NOMO-1 treated with dmso at 0.1 percent for 144 hours (cell line): ENCODE measurements around the gene EEF2K.

Source experiments
- DNase-seq: peaks from one replicate; lab custom pipeline; 2025; ENCODE audit not compliant: unreplicated experiment; lab: John Stamatoyannopoulos, UW

EEF2K gene

DNA sequence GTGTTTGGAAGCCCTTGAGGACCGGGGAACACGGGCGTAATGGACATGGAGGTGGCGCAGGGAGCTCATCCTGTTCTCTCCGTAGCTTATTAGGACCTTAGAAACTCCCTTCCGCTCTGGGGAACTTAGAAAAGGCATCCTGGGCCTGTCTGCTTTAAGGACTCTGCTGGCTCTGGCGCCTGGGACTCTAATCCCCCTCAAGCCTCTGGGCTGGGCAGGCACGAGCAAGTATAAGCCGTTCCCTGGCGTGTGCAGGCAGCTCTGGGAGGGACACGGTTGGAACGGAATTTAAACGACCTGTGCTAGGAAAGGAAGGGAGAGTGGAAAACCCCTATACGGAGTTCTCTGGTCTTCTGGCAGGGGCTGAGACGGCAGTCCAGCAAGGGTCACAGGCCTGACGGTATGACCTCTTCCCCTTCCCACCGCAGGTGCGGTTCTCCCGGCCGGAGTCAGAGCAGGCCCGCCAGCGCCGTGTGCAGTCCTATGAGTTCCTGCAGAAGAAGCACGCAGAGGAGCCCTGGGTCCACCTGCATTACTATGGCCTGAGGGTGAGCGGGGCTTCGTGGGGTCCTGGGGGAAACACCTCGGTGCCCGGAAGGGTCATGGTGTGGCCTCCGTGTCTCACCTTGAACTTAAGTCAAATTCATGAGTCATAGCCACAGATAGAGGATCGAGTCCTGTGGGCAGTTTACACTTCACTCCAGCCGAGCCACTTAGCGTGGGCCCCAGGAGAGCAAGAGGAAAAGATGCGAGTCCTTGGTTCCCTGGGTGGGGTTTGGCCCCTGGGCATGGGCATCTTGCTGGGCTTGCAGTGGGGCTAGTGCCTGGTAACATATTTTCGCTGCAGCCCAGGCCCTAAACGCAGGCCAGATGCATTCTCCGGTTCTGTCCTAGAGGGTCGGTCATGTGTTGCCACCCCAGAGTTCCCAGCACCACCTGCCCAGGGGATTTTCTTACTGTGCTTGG is 108.9 kb downstream of the EEF2K start:
- DNase-seq, result no peak

GRCh38 chr16:22315979-22316378 is 109.9 kb downstream of the EEF2K start:
- no peak for DNase-seq

GRCh38 chr16:22316411-22316811 is 110.3 kb downstream of the EEF2K start:
- DNase-seq, result no peak

- no peak for DNase-seq
Observed at GRCh38 chr16:22317001-22317530, 111.0 kb downstream of the EEF2K start.

GRCh38 chr16:22317625-22318024 is 111.5 kb downstream of the EEF2K start:
- DNase-seq, result no peak

- DNase-seq, result peak; percentile 0
Observed at GRCh38 chr16:22318690-22319358, 112.7 kb downstream of the EEF2K start.

DNA sequence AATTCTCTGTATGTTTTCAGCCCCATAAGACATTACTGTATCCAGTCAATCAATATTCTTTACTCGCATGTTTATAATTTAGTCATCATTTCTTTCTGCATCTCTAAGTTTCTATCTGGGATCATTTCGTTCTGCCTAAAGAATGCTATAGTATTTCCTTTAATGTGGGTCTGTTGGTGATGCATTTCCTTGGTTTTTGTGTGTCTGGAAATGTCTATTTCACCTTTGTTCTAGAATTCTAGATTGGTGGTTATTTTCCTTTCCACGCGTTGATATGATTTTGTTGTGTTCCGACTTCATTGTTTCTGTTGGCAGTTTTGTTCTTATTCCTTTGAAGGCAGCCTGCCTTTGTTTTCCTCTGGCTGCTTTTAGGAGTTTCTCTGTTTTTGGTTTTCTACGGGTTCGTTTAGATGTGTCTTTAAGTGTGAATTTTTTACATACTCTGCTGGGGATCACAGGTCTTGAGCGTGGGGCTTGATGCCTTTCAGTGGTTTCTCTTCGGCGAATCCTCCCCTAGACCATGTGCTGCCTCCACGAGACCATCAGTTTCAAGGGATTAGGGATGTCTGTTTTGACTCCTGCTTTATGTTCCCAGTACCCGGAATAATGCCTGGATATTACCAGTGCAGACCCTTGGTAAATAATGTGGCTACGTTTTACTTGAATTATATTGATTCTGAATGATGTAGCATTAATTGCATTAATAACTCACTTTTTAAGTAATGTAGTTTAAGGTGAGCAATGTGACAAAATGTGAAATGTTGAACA is 114.7 kb downstream of the EEF2K start:
- DNase-seq, result no peak

DNA sequence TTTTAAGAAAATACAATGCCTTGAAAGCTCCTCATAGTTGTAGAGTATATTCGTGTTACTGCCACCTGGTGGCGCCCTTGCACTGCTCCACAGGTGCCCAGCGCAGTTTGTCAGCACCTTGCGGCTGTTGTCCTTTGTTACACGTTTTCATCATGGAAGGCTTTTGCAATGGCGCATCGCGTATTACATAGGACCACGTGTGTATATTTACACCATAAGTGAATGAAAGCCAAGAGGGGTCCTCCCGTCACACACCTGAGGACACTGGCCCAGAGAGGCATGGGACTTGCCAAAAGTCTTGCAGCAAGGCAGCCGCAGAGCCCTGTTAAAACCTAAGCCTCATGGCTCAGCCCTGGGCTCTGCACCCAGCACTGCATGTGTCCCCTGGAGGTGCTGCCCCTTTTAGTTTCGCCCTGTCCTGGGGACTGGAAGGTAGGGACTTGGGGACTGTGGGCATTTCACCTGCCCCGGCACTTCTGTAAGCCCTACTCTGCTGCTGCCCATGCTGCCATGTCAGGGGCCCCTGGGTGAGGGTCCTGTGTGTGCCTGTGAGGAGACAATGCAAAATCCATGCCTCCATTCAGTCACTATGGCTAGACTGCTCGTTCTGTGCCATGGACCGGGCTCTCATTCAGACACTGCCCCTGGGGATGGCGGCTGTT is 115.4 kb downstream of the EEF2K start:
- DNase-seq, result peak; percentile 40

DNA sequence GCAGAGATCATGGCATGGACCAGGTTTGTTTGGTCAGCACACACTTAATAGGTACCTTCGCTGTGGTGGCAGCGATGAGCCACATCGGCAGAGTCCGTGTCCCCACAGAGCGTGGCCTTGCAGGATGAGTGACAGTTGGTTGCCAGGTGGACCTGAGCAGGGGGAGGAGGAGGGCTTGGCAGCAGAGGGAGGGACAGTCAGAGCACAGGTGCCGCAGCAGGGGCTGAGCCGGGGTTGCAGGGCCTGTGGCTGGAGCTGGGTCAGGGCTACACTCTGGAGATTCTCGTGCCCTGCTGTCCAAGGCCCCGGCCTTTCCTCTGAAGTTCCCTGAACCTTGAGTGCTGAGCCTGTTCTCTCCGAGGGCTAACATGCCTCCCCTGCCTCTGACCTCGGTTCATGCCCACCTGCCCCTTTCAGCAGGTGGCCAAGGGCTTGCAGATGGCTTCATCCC is 116.0 kb downstream of the EEF2K start:
- no peak for DNase-seq

- DNase-seq, result no peak
Observed at GRCh38 chr16:22322741-22323140, 116.7 kb downstream of the EEF2K start.

GRCh38 chr16:22323173-22323958 is 117.3 kb downstream of the EEF2K start:
- DNase-seq, result no peak

- no peak for DNase-seq
Observed at GRCh38 chr16:22323959-22324786, 118.1 kb downstream of the EEF2K start.

- DNase-seq, result no peak
Observed at GRCh38 chr16:22324787-22325597, 118.9 kb downstream of the EEF2K start.

DNA sequence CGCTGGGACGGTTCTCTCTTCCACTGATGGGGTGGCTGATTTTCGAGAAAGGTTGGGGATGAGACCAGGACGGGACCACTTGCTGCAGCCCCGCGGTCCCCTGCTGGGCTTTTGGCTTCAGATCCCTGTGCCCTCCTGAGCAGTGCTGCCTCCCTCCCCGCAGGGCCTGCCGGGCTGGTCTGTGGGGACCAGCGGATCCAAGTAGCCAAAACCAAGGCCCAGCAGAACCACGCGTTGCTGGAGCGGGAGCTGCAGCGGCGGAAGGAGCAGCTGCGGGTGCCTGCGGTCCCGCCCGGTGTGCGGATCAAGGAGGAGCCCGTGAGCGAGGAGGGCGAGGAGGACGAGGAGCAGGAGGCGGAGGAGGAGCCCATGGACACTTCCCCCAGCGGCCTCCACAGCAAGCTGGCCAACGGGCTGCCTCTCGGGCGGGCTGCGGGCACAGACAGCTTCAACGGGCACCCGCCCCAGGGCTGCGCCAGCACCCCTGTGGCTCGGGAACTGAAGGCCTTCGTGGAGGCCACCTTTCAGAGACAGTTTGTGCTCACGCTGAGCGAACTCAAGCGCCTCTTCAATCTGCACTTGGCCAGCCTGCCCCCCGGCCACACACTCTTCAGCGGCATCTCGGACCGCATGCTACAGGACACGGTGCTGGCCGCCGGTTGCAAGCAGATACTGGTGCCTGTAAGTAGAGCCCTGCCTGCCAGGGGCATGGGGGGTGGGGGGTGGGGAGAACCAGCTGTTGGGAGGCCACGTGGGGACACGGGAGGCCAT is 119.7 kb downstream of the EEF2K start:
- DNase-seq, result no peak

GRCh38 chr16:22326369-22326652 is 120.2 kb downstream of the EEF2K start:
- DNase-seq, result no peak

- no peak for DNase-seq
Observed at GRCh38 chr16:22326771-22327445, 120.8 kb downstream of the EEF2K start.

DNA sequence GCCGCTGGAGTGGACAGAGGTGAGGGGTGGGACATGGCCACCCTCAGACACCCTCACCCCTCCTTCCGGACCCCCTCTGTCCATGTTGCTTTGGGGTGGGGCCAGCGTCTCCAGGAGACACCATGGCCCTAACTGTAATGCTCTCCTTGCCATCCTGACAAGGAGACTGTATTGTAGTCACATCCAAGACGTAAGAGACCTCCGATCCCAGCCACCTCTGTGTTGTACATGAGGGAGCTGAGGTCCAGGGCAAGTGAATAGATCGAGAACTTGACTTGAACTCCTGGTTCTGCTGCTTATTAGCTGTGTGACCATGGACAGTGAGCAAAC is 121.3 kb downstream of the EEF2K start:
- no peak for DNase-seq
